HepG2 (cell line): ENCODE measurements around the gene WFDC5. TPM values are rescaled to one million over a fixed set of nuclear protein-coding genes. Genes with fewer than 3 reads are reported as not detected.
A peak's percentile ranks its signal among the peaks of the same experiment; 100 is the strongest.

Experiments
- CHD4 ChIP-seq: fragments of 200-600 bp; sonication (generic); IDR thresholded peaks from 2 replicates; pipeline ENCODE4 v1.7.0; 2017; ENCODE audit warnings: mild to moderate bottlenecking, low read length, borderline replicate concordance
- FIP1L1 ChIP-seq: fragments of 200-400 bp; formaldehyde crosslinking; IDR thresholded peaks from 2 replicates; pipeline ENCODE4 v1.6.1; 2018; ENCODE audit warnings: low read depth, mild to moderate bottlenecking, low read length, moderate library complexity, borderline replicate concordance; ENCODE audit not compliant: insufficient read depth
- NPAS2 ChIP-seq: sonication (generic); formaldehyde crosslinking; IDR thresholded peaks from 2 replicates; pipeline ENCODE4 v1.8.0; 2022; ENCODE audit warnings: mild to moderate bottlenecking, missing genetic modification reagents, borderline replicate concordance
- polyA plus RNA-seq, 8 experiments: library from polyadenylated mRNA; depleted of rRNA in 3 of 8; stranded (reverse) in 7 of 8; unstranded in 1 of 8; fragments of >200 nt; fragmentation: Illumina TruSeq in 4 of 8; extraction: Trizol in 4 of 8; gene quantifications; 2 replicates each; pipeline versions ENCODE4 v1.2.1 to v1.2.3, GENCODE V29; 2011 to 2016; ENCODE audit warnings: low read depth in 4 of 8, missing spikeins in 1 of 8, mixed read lengths in 1 of 8; ENCODE audit not compliant: insufficient read depth in 1 of 8
- total RNA-seq, 5 experiments: library from RNA; depleted of rRNA; stranded (reverse); fragments of >200 nt; fragmentation: Illumina TruSeq; extraction: Trizol; gene quantifications; 2 replicates each; pipeline ENCODE4 v1.2.3, GENCODE V29; 2016; ENCODE audit warnings: low read depth in 1 of 5
- TF ChIP-seq, protein P1 (sequence below): sonication (generic); IDR thresholded peaks from 2 replicates; pipeline ENCODE4 v1.6.1; 2016; ENCODE audit warnings: low read depth, borderline replicate concordance
- TF ChIP-seq, protein P2 (sequence below): sonication (generic); formaldehyde crosslinking; IDR thresholded peaks from 2 replicates; pipeline ENCODE4 v1.4.0; 2020; ENCODE audit warnings: mild to moderate bottlenecking, missing genetic modification reagents
- TF ChIP-seq, protein P3 (sequence below): sonication (generic); formaldehyde crosslinking; IDR thresholded peaks from 2 replicates; pipeline ENCODE4 v1.5.0; 2020; ENCODE audit warnings: mild to moderate bottlenecking, missing genetic modification reagents, borderline replicate concordance
- TF ChIP-seq, protein P4 (sequence below): sonication (generic); formaldehyde crosslinking; conservative IDR thresholded peaks from 2 replicates; pipeline ENCODE4 v1.8.0; 2022; ENCODE audit warnings: missing genetic modification reagents
- TF ChIP-seq, protein P5 (sequence below), 2 experiments: sonication (generic) in 1 of 2; formaldehyde crosslinking in 1 of 2; IDR thresholded peaks; 2 replicates each; pipeline versions ENCODE4 v1.4.0 to v1.6.1; 2018 to 2020; ENCODE audit warnings: missing genetic modification reagents in 2 of 2, borderline replicate concordance in 1 of 2, low read depth in 1 of 2, mild to moderate bottlenecking in 1 of 2, missing biosample characterization in 1 of 2
- TF ChIP-seq, protein P6 (sequence below): sonication (generic); formaldehyde crosslinking; conservative IDR thresholded peaks from 2 replicates; pipeline ENCODE4 v1.4.0; 2020; ENCODE audit warnings: mild to moderate bottlenecking, missing genetic modification reagents, moderate library complexity
- TF ChIP-seq, protein P7 (sequence below): sonication (generic); formaldehyde crosslinking; IDR thresholded peaks from 2 replicates; pipeline ENCODE4 v1.9.0; 2022; ENCODE audit warnings: missing genetic modification reagents, mild to moderate bottlenecking, borderline replicate concordance
- TF ChIP-seq, protein P8 (sequence below): IDR thresholded peaks from 2 replicates; pipeline ENCODE4 v1.6.1; 2016; ENCODE audit warnings: missing compliant biosample characterization, missing genetic modification reagents, borderline replicate concordance

The WFDC5 gene
- total and polyA plus RNA-seq, 2 of the 13 experiments (the other 11 are each of a cell fraction or from before 2014, with no cell fraction given): not detected

DNA sequence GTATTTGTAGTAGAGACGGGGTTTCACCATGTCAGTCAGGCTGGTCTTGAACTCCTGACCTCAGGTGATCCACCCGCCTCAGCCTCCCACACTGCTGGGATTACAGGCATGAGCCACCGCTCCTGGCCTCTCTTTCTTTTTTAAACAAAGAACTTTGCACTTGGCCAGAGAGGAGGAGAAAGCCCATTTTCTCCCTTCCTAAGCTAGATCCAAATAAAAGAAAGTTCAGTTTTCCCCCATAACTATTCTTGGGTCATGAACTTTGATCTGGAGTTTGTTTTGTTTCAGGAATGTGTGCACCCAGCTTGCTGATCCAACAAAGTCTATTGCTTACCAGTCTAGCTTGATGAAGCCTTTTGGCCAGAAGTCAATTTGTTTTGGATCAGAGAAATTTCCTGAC lies 37.4 kb downstream of the WFDC5 start (continued):
- TF ChIP-seq CHD4 (peak; percentile 53; the same call in 1 of the 2 replicates), NPAS2 (CRISPR knock-in tag) (no peak), FIP1L1 (no peak)
- TF ChIP-seq, protein P1, sequence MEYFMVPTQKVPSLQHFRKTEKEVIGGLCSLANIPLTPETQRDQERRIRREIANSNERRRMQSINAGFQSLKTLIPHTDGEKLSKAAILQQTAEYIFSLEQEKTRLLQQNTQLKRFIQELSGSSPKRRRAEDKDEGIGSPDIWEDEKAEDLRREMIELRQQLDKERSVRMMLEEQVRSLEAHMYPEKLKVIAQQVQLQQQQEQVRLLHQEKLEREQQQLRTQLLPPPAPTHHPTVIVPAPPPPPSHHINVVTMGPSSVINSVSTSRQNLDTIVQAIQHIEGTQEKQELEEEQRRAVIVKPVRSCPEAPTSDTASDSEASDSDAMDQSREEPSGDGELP: no peak
- TF ChIP-seq, protein P2, sequence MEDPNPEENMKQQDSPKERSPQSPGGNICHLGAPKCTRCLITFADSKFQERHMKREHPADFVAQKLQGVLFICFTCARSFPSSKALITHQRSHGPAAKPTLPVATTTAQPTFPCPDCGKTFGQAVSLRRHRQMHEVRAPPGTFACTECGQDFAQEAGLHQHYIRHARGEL: no peak
- TF ChIP-seq, protein P3, sequence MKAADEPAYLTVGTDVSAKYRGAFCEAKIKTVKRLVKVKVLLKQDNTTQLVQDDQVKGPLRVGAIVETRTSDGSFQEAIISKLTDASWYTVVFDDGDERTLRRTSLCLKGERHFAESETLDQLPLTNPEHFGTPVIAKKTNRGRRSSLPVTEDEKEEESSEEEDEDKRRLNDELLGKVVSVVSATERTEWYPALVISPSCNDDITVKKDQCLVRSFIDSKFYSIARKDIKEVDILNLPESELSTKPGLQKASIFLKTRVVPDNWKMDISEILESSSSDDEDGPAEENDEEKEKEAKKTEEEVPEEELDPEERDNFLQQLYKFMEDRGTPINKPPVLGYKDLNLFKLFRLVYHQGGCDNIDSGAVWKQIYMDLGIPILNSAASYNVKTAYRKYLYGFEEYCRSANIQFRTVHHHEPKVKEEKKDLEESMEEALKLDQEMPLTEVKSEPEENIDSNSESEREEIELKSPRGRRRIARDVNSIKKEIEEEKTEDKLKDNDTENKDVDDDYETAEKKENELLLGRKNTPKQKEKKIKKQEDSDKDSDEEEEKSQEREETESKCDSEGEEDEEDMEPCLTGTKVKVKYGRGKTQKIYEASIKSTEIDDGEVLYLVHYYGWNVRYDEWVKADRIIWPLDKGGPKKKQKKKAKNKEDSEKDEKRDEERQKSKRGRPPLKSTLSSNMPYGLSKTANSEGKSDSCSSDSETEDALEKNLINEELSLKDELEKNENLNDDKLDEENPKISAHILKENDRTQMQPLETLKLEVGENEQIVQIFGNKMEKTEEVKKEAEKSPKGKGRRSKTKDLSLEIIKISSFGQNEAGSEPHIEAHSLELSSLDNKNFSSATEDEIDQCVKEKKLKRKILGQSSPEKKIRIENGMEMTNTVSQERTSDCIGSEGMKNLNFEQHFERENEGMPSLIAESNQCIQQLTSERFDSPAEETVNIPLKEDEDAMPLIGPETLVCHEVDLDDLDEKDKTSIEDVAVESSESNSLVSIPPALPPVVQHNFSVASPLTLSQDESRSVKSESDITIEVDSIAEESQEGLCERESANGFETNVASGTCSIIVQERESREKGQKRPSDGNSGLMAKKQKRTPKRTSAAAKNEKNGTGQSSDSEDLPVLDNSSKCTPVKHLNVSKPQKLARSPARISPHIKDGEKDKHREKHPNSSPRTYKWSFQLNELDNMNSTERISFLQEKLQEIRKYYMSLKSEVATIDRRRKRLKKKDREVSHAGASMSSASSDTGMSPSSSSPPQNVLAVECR: peak; percentile 35; the same call in 1 of the 2 replicates
- TF ChIP-seq, protein P4, sequence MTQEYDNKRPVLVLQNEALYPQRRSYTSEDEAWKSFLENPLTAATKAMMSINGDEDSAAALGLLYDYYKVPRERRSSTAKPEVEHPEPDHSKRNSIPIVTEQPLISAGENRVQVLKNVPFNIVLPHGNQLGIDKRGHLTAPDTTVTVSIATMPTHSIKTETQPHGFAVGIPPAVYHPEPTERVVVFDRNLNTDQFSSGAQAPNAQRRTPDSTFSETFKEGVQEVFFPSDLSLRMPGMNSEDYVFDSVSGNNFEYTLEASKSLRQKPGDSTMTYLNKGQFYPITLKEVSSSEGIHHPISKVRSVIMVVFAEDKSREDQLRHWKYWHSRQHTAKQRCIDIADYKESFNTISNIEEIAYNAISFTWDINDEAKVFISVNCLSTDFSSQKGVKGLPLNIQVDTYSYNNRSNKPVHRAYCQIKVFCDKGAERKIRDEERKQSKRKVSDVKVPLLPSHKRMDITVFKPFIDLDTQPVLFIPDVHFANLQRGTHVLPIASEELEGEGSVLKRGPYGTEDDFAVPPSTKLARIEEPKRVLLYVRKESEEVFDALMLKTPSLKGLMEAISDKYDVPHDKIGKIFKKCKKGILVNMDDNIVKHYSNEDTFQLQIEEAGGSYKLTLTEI (CRISPR knock-in tag): no peak
- TF ChIP-seq, protein P5, sequence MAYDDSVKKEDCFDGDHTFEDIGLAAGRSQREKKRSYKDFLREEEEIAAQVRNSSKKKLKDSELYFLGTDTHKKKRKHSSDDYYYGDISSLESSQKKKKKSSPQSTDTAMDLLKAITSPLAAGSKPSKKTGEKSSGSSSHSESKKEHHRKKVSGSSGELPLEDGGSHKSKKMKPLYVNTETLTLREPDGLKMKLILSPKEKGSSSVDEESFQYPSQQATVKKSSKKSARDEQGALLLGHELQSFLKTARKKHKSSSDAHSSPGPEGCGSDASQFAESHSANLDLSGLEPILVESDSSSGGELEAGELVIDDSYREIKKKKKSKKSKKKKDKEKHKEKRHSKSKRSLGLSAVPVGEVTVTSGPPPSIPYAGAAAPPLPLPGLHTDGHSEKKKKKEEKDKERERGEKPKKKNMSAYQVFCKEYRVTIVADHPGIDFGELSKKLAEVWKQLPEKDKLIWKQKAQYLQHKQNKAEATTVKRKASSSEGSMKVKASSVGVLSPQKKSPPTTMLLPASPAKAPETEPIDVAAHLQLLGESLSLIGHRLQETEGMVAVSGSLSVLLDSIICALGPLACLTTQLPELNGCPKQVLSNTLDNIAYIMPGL (CRISPR knock-in tag; IDR thresholded peaks at IDR 0.05; ENCODE audit: borderline replicate concordance in 1 of 2, low read depth in 1 of 2): 0 out of 4 replicates have a peak, but pooled peaks of 1 of the 2 experiments have one; percentile 38
- TF ChIP-seq, protein P6, sequence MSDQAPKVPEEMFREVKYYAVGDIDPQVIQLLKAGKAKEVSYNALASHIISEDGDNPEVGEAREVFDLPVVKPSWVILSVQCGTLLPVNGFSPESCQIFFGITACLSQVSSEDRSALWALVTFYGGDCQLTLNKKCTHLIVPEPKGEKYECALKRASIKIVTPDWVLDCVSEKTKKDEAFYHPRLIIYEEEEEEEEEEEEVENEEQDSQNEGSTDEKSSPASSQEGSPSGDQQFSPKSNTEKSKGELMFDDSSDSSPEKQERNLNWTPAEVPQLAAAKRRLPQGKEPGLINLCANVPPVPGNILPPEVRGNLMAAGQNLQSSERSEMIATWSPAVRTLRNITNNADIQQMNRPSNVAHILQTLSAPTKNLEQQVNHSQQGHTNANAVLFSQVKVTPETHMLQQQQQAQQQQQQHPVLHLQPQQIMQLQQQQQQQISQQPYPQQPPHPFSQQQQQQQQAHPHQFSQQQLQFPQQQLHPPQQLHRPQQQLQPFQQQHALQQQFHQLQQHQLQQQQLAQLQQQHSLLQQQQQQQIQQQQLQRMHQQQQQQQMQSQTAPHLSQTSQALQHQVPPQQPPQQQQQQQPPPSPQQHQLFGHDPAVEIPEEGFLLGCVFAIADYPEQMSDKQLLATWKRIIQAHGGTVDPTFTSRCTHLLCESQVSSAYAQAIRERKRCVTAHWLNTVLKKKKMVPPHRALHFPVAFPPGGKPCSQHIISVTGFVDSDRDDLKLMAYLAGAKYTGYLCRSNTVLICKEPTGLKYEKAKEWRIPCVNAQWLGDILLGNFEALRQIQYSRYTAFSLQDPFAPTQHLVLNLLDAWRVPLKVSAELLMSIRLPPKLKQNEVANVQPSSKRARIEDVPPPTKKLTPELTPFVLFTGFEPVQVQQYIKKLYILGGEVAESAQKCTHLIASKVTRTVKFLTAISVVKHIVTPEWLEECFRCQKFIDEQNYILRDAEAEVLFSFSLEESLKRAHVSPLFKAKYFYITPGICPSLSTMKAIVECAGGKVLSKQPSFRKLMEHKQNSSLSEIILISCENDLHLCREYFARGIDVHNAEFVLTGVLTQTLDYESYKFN (CRISPR knock-in tag): peak; percentile 91
- TF ChIP-seq, protein P7, sequence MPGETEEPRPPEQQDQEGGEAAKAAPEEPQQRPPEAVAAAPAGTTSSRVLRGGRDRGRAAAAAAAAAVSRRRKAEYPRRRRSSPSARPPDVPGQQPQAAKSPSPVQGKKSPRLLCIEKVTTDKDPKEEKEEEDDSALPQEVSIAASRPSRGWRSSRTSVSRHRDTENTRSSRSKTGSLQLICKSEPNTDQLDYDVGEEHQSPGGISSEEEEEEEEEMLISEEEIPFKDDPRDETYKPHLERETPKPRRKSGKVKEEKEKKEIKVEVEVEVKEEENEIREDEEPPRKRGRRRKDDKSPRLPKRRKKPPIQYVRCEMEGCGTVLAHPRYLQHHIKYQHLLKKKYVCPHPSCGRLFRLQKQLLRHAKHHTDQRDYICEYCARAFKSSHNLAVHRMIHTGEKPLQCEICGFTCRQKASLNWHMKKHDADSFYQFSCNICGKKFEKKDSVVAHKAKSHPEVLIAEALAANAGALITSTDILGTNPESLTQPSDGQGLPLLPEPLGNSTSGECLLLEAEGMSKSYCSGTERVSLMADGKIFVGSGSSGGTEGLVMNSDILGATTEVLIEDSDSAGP: no peak
- TF ChIP-seq, protein P8, sequence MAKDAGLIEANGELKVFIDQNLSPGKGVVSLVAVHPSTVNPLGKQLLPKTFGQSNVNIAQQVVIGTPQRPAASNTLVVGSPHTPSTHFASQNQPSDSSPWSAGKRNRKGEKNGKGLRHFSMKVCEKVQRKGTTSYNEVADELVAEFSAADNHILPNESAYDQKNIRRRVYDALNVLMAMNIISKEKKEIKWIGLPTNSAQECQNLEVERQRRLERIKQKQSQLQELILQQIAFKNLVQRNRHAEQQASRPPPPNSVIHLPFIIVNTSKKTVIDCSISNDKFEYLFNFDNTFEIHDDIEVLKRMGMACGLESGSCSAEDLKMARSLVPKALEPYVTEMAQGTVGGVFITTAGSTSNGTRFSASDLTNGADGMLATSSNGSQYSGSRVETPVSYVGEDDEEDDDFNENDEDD (CRISPR knock-in tag): no peak
